Measurements from ENCODE around the gene RC3H1.

DNA sequence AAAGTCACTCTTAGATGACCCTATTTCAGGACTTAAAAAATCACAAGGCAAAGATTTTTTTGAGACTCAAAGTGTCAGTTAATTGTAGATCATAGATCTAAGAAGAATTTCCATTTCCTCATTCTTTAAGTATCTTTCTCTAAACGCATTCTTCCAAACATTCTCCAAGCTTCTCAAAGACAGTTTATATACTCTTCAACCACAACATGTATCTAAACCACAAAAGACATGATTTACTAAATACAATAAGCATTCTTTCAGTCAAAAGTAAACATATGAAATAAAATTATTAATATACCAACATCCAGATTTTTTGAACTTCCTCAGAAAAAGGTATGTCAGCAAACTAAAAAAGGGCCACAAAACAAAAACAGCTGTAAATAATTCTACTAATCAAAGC is 24.4 kb downstream of the RC3H1 start:
- no peak for TF ChIP-seq POLR2AphosphoS5 (IDR thresholded peaks at IDR 0.05; ENCODE audit: low read depth, low read length)
- TF ChIP-seq TAF1 (IDR thresholded peaks at IDR 0.05; ENCODE audit: borderline replicate concordance, low read depth, low read length) = no peak
- TF ChIP-seq POLR2A (IDR thresholded peaks at IDR 0.05; ENCODE audit: low read depth, low read length) = no peak
